ENCODE measurements around the gene PDYN.
A peak's percentile ranks its signal among the peaks of the same experiment; 100 is the strongest.

Gene PDYN

GRCh38 chr20:1937316-1937976 is 56.4 kb downstream of the PDYN start:
- DNase-seq (ENCODE audit: insufficient read length, low spot score) (no peak), FAIRE-seq (no peak)

DNA sequence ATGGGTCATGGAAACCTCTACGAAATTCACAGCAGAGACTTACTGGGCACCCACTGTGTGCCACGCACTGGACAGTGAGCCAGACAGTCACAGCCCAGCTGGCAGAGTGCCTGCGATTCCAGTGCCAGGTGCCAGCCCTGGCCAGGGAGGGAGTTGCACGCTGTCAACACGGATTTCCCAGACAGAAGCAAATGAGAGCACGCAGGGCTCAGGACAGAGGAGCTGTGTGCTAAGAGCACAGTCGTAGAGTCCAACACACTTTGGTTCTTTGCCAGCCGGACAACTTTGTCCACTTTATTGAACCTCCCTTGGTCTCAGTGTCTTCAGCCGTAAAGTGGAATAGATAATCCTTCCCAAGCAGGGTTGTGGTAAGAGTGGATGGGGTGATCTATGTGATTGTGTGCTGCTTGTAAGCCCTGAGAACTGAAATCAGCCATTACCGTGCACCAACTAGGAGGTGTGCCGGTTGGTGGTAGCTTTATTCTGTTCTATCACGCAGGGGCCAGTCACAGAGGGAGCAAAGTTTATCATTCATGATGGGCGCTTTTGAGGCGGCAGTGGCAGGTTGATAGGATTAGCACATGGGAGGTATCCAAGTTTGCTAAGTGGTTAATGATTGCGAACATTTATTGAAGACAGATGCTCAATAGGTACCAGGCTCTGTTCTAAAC is 58.0 kb downstream of the PDYN start:
- DNase-seq (ENCODE audit: insufficient read length, low spot score): no peak
- FAIRE-seq: no peak

DNA sequence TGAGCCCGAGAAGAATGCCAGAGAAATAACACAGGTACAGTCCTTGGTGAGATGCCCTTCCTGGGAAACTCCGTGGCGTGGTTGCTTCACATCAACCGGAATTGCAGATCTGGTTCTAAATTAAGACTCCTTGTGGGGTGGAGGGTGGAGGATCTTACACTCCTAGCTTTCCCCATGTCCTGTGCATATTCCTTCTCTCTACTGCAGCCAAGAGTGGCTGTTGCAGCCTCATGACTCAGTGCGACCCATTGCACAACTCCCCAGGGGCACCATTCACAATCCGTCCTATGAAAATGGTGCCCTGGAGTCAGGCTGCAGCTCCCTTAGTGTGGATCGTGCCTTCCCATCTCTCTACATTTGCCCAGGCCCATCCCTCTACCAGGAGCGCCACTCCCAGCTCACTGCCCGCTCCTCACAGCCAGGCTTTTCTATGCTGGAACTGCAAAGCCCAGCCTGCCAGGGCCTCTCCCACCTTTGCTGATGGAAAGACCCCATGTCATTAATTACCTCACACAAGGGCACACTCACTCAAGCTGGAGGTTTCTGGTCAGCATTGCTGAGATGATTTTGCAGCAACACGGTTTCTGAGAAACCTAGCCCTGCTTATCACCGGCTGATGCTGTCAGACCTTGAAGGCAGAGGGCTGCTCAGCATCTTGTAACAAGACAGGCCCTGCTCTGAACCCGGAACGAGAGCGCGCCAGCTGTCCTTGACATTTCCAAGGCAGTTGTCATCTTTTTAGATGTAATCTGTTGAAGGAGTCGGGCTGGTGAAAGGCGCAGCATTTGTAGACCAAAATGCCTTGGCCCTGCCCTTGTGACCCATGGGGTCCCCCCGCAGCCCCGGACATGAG is 58.9 kb downstream of the PDYN start:
- no peak for FAIRE-seq

GRCh38 chr20:1934156-1934555 is 59.7 kb downstream of the PDYN start:
- DNase-seq (ENCODE audit: insufficient read length, low spot score): no peak

More for the DNA sequence above, 58.9 kb downstream of the PDYN start:
- no peak for DNase-seq (ENCODE audit: insufficient read length, low spot score)

GRCh38 chr20:1933465-1933870 is 60.4 kb downstream of the PDYN start:
- DNase-seq (ENCODE audit: insufficient read length, low spot score) (no peak), FAIRE-seq (no peak)

More at GRCh38 chr20:1934156-1934555, 59.7 kb downstream of the PDYN start:
- FAIRE-seq: no peak

DNA sequence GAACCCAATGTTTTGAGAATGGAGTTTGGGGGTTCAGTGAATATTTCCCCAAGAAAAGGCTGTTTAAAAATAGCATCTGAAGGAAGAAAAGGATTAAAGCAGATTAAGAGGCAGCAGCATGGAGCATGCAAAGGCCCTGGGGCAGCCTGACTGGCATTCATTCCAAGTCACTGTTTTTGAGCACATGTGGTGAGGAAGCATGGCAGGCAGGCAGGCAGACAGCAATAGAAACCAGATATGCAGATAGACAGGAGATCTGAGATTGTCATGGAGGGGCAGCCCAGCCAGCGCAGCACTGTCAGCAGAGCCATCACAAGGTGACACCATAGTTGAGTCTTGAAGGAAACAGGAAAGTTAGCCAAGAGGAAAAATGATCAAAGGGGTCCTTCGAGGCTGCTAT is 60.9 kb downstream of the PDYN start:
- no peak for FAIRE-seq
- no peak for DNase-seq (ENCODE audit: insufficient read length, low spot score)

- DNase-seq (ENCODE audit: insufficient read length, low spot score) (no peak), FAIRE-seq (no peak)
Observed at GRCh38 chr20:1931830-1932229, 62.0 kb downstream of the PDYN start.

DNA sequence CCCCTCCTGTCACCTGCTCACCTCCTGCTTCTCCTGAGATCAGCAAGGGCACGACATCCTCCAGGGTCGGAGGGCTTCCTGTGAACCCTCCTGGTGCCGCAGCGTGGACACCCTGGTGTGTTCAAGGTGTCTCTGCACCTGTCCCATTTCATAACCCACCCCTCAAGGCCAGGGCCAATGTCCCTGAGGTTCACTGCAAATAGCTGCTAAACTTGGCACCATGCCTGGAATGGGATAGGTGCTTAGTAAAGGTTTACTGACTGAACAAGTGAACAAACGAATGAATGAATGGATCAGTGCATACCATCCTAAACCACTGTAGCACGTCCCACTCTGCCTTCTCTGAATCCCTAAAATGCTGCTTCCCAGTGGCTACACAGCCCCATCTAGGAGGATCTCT is 63.7 kb downstream of the PDYN start:
- no peak for DNase-seq (ENCODE audit: insufficient read length, low spot score)
- FAIRE-seq: peak; percentile 16

DNA sequence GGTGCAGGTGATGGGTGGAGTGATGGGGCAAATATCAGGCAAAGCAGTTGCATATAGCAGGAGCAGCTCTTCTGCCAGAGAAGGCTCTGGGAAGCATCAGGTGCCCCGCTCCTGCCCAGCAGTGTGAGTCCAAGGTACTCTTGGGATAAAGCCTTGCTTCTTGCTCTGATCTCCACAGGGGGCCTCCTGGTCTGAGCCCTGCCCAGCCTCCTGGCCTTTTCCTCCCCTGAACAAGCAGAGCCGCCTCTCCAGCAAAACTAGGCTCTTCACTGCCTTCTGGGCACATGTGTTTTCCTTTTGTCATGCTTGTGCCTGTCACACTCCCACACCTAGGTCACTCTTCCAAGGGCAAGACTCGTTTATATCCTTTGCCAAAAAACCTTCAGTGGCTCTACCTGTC is 64.4 kb downstream of the PDYN start:
- FAIRE-seq (no peak), DNase-seq (ENCODE audit: insufficient read length, low spot score) (no peak)

GRCh38 chr20:1928782-1929181 is 65.1 kb downstream of the PDYN start:
- FAIRE-seq: no peak
- no peak for DNase-seq (ENCODE audit: insufficient read length, low spot score)

Measured in HTR-8/SVneo (cell line).